ENCODE measurements around the gene JMJD1C. TPM values are rescaled to one million over a fixed set of nuclear protein-coding genes. Genes with fewer than 3 reads are reported as not detected.

Gene JMJD1C
- total RNA-seq, 1 donor from 2014 or later: 68.7 TPM

DNA sequence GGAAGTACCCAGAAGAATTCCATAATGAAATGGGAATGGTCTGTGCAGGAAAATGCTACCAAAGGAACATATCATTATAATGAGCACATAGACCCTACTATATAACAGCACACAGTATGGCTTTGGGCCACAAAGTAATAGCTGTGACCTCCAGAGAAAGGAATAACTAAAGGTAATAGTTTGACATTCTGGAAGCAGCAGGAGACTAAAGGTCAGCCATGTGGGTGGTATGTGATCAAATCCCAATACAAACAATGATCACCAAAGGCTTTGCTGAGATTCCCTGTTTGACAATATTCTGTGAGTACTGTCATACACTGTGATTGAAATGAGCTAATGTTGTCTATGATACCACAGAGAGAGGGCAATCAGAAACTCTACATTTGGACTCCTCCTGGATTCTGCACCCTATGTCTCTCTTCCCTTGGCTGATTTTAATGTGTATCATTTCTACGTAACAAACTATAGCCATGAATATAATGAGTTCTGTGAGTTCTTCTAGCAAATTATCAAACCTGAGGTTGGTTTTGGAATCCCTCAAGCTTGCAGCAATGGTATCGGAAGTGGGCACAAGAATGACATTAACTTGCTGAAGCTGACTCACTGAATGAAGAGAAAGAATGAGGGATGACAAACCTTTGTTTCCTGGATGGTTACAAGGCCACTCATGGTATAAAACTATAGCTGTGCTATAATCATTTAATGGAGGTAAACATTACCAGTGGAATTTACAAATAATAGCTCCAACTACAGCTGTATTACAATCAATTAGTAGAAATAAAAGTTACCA, 99.6 kb downstream of the JMJD1C start:
- Mint-ChIP-seq H3K27me3 (ENCODE audit: low read depth) (no peaks in the 10 kb centered on the region), H3K4me3 (no peak overlapping the region), H3K9me3 (no peaks in the 10 kb centered on the region), H3K36me3 (ENCODE audit: low read depth) (no peaks in the 10 kb centered on the region), H3K27ac (ENCODE audit: unreplicated experiment) (no peak overlapping the region), H3K4me1 (peaks cover 13% of the 10 kb centered on the region)
- TF ChIP-seq, protein P1, sequence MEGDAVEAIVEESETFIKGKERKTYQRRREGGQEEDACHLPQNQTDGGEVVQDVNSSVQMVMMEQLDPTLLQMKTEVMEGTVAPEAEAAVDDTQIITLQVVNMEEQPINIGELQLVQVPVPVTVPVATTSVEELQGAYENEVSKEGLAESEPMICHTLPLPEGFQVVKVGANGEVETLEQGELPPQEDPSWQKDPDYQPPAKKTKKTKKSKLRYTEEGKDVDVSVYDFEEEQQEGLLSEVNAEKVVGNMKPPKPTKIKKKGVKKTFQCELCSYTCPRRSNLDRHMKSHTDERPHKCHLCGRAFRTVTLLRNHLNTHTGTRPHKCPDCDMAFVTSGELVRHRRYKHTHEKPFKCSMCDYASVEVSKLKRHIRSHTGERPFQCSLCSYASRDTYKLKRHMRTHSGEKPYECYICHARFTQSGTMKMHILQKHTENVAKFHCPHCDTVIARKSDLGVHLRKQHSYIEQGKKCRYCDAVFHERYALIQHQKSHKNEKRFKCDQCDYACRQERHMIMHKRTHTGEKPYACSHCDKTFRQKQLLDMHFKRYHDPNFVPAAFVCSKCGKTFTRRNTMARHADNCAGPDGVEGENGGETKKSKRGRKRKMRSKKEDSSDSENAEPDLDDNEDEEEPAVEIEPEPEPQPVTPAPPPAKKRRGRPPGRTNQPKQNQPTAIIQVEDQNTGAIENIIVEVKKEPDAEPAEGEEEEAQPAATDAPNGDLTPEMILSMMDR (conservative IDR thresholded peaks at IDR 0.05): no peak
- DNase-seq (ENCODE audit: low read depth, low spot score): no peak

DNA sequence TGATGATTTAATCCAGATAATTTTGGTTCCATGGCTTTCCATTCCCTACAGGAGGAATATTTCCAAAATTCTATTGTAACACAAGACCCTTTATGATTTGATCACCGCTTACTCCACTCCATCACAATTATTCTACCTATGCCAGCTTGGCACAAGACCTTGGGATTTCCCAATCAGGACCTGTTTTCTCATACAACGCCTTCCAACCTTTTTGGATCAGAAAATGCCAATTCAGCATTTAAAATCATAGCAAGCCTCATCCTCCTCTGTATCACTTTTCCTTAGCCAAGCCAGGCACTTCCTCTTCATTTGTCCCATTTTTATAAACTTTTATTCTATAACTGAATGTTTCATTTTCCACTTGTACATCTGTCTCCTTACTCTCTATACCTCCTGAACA, 100.9 kb downstream of the JMJD1C start:
- no peak overlapping the region for H3K27ac Mint-ChIP-seq (ENCODE audit: unreplicated experiment)
- no peaks in the 10 kb centered on the region for H3K9me3 Mint-ChIP-seq
- H3K4me3 Mint-ChIP-seq: no peak overlapping the region
- H3K27me3 Mint-ChIP-seq (ENCODE audit: low read depth): no peaks in the 10 kb centered on the region
- TF ChIP-seq, protein P1 (conservative IDR thresholded peaks at IDR 0.05): no peak
- no peak for DNase-seq (ENCODE audit: low read depth, low spot score)
- no peaks in the 10 kb centered on the region for H3K36me3 Mint-ChIP-seq (ENCODE audit: low read depth)
- H3K4me1 Mint-ChIP-seq: peaks cover 13% of the 10 kb centered on the region

DNA sequence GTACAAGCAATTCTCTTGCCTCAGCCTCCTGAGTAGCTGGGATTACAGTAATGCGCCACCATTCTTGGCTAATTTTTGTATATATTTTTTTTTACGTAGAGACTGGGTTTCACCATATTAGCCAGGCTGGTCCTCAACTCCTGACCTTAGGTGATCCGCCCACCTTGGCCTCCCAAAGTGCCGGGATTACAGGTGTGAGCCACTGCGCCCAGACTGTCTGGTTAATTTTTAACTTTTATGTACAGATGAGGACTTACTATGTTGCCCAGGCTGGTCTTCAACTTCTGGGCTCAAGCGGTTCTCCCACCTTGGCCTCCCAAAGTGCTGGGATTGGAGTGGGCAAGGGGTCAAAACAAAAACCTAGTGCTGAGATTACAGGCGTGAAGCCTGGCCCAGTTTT, 101.8 kb downstream of the JMJD1C start:
- Mint-ChIP-seq H3K36me3 (ENCODE audit: low read depth) (no peaks in the 10 kb centered on the region), H3K27ac (ENCODE audit: unreplicated experiment) (no peak overlapping the region), H3K4me3 (no peak overlapping the region), H3K4me1 (peaks cover 9% of the 10 kb centered on the region), H3K27me3 (ENCODE audit: low read depth) (no peaks in the 10 kb centered on the region), H3K9me3 (no peaks in the 10 kb centered on the region)
- no peak for DNase-seq (ENCODE audit: low read depth, low spot score)
- TF ChIP-seq, protein P1 (conservative IDR thresholded peaks at IDR 0.05): no peak

DNA sequence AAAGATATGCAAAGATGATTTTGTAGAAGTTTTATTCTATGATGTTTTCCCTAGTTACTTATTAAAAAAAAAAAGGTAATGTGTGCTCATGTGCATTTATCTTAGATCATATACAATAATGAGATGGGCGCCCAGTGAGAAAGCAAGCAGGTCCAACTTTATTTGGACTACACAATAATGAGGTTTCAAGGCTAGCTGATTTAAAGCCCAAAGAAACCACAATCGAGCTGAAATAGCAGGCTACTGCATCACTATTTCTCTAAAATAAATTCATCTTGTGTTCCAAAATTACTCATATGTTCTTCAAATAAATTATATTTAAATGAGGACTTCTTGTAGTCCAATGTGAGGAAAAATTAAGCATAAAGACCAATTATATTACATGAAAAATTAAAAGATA, 110.1 kb downstream of the JMJD1C start:
- Mint-ChIP-seq H3K9me3 (peaks cover 4% of the 10 kb centered on the region), H3K36me3 (ENCODE audit: low read depth) (peaks cover 10% of the 10 kb centered on the region), H3K27me3 (ENCODE audit: low read depth) (no peaks in the 10 kb centered on the region), H3K4me1 (peaks cover 5% of the 10 kb centered on the region), H3K4me3 (no peak overlapping the region), H3K27ac (ENCODE audit: unreplicated experiment) (no peak overlapping the region)
- TF ChIP-seq, protein P1 (conservative IDR thresholded peaks at IDR 0.05): no peak
- no peak for DNase-seq (ENCODE audit: low read depth, low spot score)

DNA sequence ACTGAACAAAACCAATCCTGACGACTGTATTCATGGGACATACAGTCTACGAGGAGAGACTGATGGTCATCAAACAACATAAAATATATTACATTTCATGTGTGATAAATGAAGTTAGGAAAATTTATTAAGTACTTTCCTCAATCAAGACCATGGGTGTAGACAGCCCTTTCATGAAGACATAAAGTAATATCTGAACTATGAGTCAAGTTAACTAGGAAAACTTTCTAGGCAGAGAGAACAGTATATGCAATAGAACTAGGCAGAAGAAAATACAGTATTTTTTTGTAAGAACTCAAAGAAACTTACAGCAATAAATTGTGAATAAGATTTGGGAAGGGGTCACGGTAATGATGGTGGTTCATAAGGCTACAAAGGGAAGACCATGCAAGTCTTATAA, 112.8 kb downstream of the JMJD1C start:
- H3K4me1 Mint-ChIP-seq: peaks cover 5% of the 10 kb centered on the region
- no peaks in the 10 kb centered on the region for H3K27me3 Mint-ChIP-seq (ENCODE audit: low read depth)
- no peak overlapping the region for H3K27ac Mint-ChIP-seq (ENCODE audit: unreplicated experiment)
- H3K4me3 Mint-ChIP-seq: no peak overlapping the region
- peaks cover 4% of the 10 kb centered on the region for H3K9me3 Mint-ChIP-seq
- TF ChIP-seq, protein P1 (conservative IDR thresholded peaks at IDR 0.05): no peak
- H3K36me3 Mint-ChIP-seq (ENCODE audit: low read depth): peaks cover 14% of the 10 kb centered on the region
- no peak for DNase-seq (ENCODE audit: low read depth, low spot score)

Data from neural crest cell (in vitro differentiated cells).